ENCODE measurements around the gene GABBR2.

GABBR2 gene

GRCh38 chr9:98345011-98345410 is 363.7 kb downstream of the GABBR2 start:
- DNase-seq (ENCODE audit: low spot score in 2 of 2) (no peak), ATAC-seq (ENCODE audit: low read depth) (no peak)
- no peaks in the 10 kb centered on the region for H3K4me1 Mint-ChIP-seq
- H3K9me3 Mint-ChIP-seq: no peaks in the 10 kb centered on the region
- no peak overlapping the region for H3K4me3 Mint-ChIP-seq
- no peak overlapping the region for H3K27ac Mint-ChIP-seq
- H3K36me3 Mint-ChIP-seq: no peaks in the 10 kb centered on the region
- peaks cover 2% of the 10 kb centered on the region for H3K27me3 Mint-ChIP-seq

GRCh38 chr9:98344581-98344980 is 364.2 kb downstream of the GABBR2 start:
- Mint-ChIP-seq H3K27me3 (peaks cover 2% of the 10 kb centered on the region), H3K4me3 (no peak overlapping the region), H3K4me1 (no peaks in the 10 kb centered on the region), H3K27ac (no peak overlapping the region), H3K36me3 (no peaks in the 10 kb centered on the region), H3K9me3 (peaks cover 2% of the 10 kb centered on the region)
- no peak for DNase-seq (ENCODE audit: low spot score in 2 of 2)
- no peak for ATAC-seq (ENCODE audit: low read depth)

GRCh38 chr9:98342820-98343210 is 365.9 kb downstream of the GABBR2 start:
- no peaks in the 10 kb centered on the region for H3K36me3 Mint-ChIP-seq
- no peaks in the 10 kb centered on the region for H3K4me1 Mint-ChIP-seq
- ATAC-seq (ENCODE audit: low read depth) (no peak), DNase-seq (ENCODE audit: low spot score in 2 of 2) (no peak)
- H3K4me3 Mint-ChIP-seq: no peak overlapping the region
- H3K27me3 Mint-ChIP-seq: peaks cover 2% of the 10 kb centered on the region
- H3K27ac Mint-ChIP-seq: no peak overlapping the region
- peaks cover 4% of the 10 kb centered on the region for H3K9me3 Mint-ChIP-seq

- ATAC-seq (ENCODE audit: low read depth) (no peak), DNase-seq (ENCODE audit: low spot score in 2 of 2) (no peak)
- peaks cover 4% of the 10 kb centered on the region for H3K9me3 Mint-ChIP-seq
- H3K27me3 Mint-ChIP-seq: peaks cover 2% of the 10 kb centered on the region
- H3K27ac Mint-ChIP-seq: no peak overlapping the region
- no peaks in the 10 kb centered on the region for H3K4me1 Mint-ChIP-seq
- no peak overlapping the region for H3K4me3 Mint-ChIP-seq
- H3K36me3 Mint-ChIP-seq: no peaks in the 10 kb centered on the region
Measured at GRCh38 chr9:98342098-98342819, 366.5 kb downstream of the GABBR2 start.

GRCh38 chr9:98341157-98342097 is 367.3 kb downstream of the GABBR2 start:
- Mint-ChIP-seq H3K9me3 (peaks cover 4% of the 10 kb centered on the region), H3K36me3 (no peaks in the 10 kb centered on the region), H3K4me1 (no peaks in the 10 kb centered on the region), H3K27me3 (peaks cover 2% of the 10 kb centered on the region), H3K4me3 (no peak overlapping the region), H3K27ac (no peak overlapping the region)
- DNase-seq (ENCODE audit: low spot score in 2 of 2) (no peak), ATAC-seq (ENCODE audit: low read depth) (no peak)

- ATAC-seq (ENCODE audit: low read depth) (no peak), DNase-seq (ENCODE audit: low spot score in 2 of 2) (no peak)
- H3K4me3 Mint-ChIP-seq: no peak overlapping the region
- no peaks in the 10 kb centered on the region for H3K4me1 Mint-ChIP-seq
- H3K36me3 Mint-ChIP-seq: peaks cover 4% of the 10 kb centered on the region
- H3K27me3 Mint-ChIP-seq: peaks cover 8% of the 10 kb centered on the region
- H3K9me3 Mint-ChIP-seq: peaks cover 4% of the 10 kb centered on the region
- no peak overlapping the region for H3K27ac Mint-ChIP-seq
Measured at GRCh38 chr9:98339987-98340800, 368.5 kb downstream of the GABBR2 start.

GRCh38 chr9:98335661-98336060 is 373.1 kb downstream of the GABBR2 start:
- Mint-ChIP-seq H3K27ac (no peak overlapping the region), H3K9me3 (peaks cover 4% of the 10 kb centered on the region), H3K36me3 (peaks cover 4% of the 10 kb centered on the region), H3K4me1 (peaks cover 3% of the 10 kb centered on the region), H3K4me3 (no peak overlapping the region), H3K27me3 (peaks cover 15% of the 10 kb centered on the region)
- no peak for ATAC-seq (ENCODE audit: low read depth)
- no peak for DNase-seq (ENCODE audit: low spot score in 2 of 2)

- no peak for ATAC-seq (ENCODE audit: low read depth)
- H3K36me3 Mint-ChIP-seq: peaks cover 4% of the 10 kb centered on the region
- H3K4me3 Mint-ChIP-seq: no peak overlapping the region
- peaks cover 18% of the 10 kb centered on the region for H3K27me3 Mint-ChIP-seq
- H3K9me3 Mint-ChIP-seq: peaks cover 3% of the 10 kb centered on the region
- no peak overlapping the region for H3K27ac Mint-ChIP-seq
- H3K4me1 Mint-ChIP-seq: peaks cover 3% of the 10 kb centered on the region
- DNase-seq (ENCODE audit: low spot score in 2 of 2): no peak
Measured at GRCh38 chr9:98334796-98335195, 373.9 kb downstream of the GABBR2 start.

GRCh38 chr9:98333703-98334582 is 374.8 kb downstream of the GABBR2 start:
- Mint-ChIP-seq H3K36me3 (peaks cover 6% of the 10 kb centered on the region), H3K4me1 (peaks cover 5% of the 10 kb centered on the region), H3K27me3 (peaks cover 22% of the 10 kb centered on the region), H3K27ac (no peak overlapping the region), H3K9me3 (peaks cover 1% of the 10 kb centered on the region), H3K4me3 (no peak overlapping the region)
- DNase-seq (ENCODE audit: low spot score in 2 of 2) (no peak), ATAC-seq (ENCODE audit: low read depth) (no peak)

- no peak overlapping the region for H3K4me3 Mint-ChIP-seq
- peaks cover 1% of the 10 kb centered on the region for H3K9me3 Mint-ChIP-seq
- ATAC-seq (ENCODE audit: low read depth) (no peak), DNase-seq (ENCODE audit: low spot score in 2 of 2) (no peak)
- peaks cover 12% of the 10 kb centered on the region for H3K4me1 Mint-ChIP-seq
- H3K27me3 Mint-ChIP-seq: peaks cover 25% of the 10 kb centered on the region
- H3K27ac Mint-ChIP-seq: no peak overlapping the region
- H3K36me3 Mint-ChIP-seq: peaks cover 6% of the 10 kb centered on the region
Measured at GRCh38 chr9:98332405-98332831, 376.3 kb downstream of the GABBR2 start.

- no peak overlapping the region for H3K4me3 Mint-ChIP-seq
- no peak for DNase-seq (ENCODE audit: low spot score in 2 of 2)
- H3K27me3 Mint-ChIP-seq: peaks cover 25% of the 10 kb centered on the region
- ATAC-seq (ENCODE audit: low read depth): no peak
- peaks cover 1% of the 10 kb centered on the region for H3K9me3 Mint-ChIP-seq
- H3K27ac Mint-ChIP-seq: no peak overlapping the region
- H3K4me1 Mint-ChIP-seq: peaks cover 12% of the 10 kb centered on the region
- peaks cover 6% of the 10 kb centered on the region for H3K36me3 Mint-ChIP-seq
Measured at GRCh38 chr9:98331536-98332259, 377.0 kb downstream of the GABBR2 start.

GRCh38 chr9:98330831-98331230 is 377.9 kb downstream of the GABBR2 start:
- peaks cover 23% of the 10 kb centered on the region for H3K27me3 Mint-ChIP-seq
- H3K4me1 Mint-ChIP-seq: peaks cover 12% of the 10 kb centered on the region
- no peak overlapping the region for H3K4me3 Mint-ChIP-seq
- no peak for DNase-seq (ENCODE audit: low spot score in 2 of 2)
- no peak for ATAC-seq (ENCODE audit: low read depth)
- peaks cover 1% of the 10 kb centered on the region for H3K9me3 Mint-ChIP-seq
- H3K36me3 Mint-ChIP-seq: peaks cover 4% of the 10 kb centered on the region
- H3K27ac Mint-ChIP-seq: no peak overlapping the region
